ENCODE measurements around the gene DAPK3. TPM values are rescaled to one million over a fixed set of nuclear protein-coding genes. Genes with fewer than 3 reads are reported as not detected.
"Not testable (repeated sequence)": the region's sequence is repeated elsewhere in the genome, so short reads cannot be mapped to it uniquely, and the experiment has no call there.

Gene DAPK3
- total RNA-seq, 1 experiment from 2014 or later, result 58.6 TPM

DNA sequence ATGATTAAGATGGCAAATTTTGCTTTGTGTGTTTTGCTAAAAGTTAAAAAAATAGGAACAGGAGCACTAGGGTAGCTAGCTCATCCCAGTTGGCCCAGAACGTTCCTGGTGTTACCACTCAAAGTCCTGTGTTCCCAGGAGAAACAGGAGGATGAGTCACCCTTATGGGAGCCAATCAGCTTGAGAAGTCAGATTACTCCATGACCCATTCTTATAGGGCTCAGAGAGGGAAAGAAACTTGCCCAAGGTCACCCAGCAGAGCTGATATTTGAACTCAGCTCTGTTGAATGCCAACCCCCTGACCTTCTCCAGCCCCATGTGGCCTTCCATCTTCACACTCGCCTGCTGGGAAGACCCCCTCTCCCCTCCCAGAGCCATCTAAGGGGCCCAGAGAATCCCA, 25.1 kb downstream of the DAPK3 start:
- H3K36me3 Mint-ChIP-seq (ENCODE audit: insufficient read depth, unreplicated experiment), result no peaks in the 10 kb centered on the region

DNA sequence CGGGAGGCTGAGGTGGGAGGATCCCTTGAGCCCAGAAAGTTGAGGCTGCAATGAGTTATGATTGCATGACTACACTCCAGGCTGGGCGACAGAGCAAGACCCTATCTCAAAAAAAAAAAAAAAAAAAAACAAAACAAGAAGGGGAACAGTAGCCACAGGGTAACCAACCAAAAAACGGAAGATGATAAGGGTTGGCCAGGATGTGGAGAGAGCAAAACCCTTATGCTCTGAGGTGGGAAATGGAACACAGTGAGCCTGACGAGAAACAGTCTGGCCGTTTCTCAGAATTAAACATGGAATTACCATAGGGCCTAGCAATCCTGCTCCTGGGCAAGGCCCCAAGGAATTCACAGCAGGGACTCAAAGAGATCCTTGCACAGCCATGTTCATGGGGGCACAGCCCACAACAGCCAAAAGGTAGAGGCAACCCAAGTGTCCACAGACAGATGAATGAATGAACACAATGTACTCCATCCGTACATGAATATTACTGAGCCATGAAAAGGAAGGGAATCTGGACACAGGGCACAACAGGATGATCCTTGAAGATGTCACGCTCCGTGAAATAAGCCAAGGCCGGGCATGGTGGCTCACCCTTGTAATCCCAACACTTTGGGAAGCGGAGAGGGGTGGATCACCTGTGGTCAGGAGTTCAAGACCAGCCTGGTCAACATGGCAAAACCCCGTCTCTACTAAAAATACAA, 26.7 kb downstream of the DAPK3 start:
- DNase-seq, result no peak
- Histone ChIP-seq H3K36me3 (ENCODE audit: control insufficient read depth, insufficient read depth, low read length) (no peaks in the 10 kb centered on the region), H3K9me3 (no peaks in the 10 kb centered on the region), H3K4me1 (no peaks in the 10 kb centered on the region), H3K27me3 (replicated peaks; ENCODE audit: control insufficient read depth, insufficient read depth, low read length) (no peaks in the 10 kb centered on the region), H3K4me3 (ENCODE audit: low read depth, low read length) (no peak overlapping the region)
- BruUV-seq (replicated peaks), result no TSS peak
- no peak overlapping the region for H3K4me3 Mint-ChIP-seq (ENCODE audit: unreplicated experiment)
- ChIA-PET POLR2A (interaction anchor here (0.6 kb wide), 1 partner anchor 15 kb away, joined by 3 read pairs; no protein-coding TSS in a partner anchor), CTCF (no interaction called here)
- H3K4me1 Mint-ChIP-seq (ENCODE audit: low read depth, unreplicated experiment), result no peaks in the 10 kb centered on the region
- intact Hi-C loops (cut with micrococcal nuclease; ENCODE audit: unreplicated experiment), result no loop called here
- H3K27ac Mint-ChIP-seq (ENCODE audit: unreplicated experiment), result no peak overlapping the region
- H3K36me3 Mint-ChIP-seq (ENCODE audit: insufficient read depth, unreplicated experiment), result no peaks in the 10 kb centered on the region
- TF ChIP-seq, protein P1, sequence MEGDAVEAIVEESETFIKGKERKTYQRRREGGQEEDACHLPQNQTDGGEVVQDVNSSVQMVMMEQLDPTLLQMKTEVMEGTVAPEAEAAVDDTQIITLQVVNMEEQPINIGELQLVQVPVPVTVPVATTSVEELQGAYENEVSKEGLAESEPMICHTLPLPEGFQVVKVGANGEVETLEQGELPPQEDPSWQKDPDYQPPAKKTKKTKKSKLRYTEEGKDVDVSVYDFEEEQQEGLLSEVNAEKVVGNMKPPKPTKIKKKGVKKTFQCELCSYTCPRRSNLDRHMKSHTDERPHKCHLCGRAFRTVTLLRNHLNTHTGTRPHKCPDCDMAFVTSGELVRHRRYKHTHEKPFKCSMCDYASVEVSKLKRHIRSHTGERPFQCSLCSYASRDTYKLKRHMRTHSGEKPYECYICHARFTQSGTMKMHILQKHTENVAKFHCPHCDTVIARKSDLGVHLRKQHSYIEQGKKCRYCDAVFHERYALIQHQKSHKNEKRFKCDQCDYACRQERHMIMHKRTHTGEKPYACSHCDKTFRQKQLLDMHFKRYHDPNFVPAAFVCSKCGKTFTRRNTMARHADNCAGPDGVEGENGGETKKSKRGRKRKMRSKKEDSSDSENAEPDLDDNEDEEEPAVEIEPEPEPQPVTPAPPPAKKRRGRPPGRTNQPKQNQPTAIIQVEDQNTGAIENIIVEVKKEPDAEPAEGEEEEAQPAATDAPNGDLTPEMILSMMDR (IDR thresholded peaks at IDR 0.05; ENCODE audit: insufficient read depth in 1 of 2, low read depth in 1 of 2, low read length in 1 of 2, severe bottlenecking in 1 of 2, unreplicated experiment in 1 of 2), result no peak
- no peaks in the 10 kb centered on the region for H3K9me3 Mint-ChIP-seq (ENCODE audit: unreplicated experiment)
- no peaks in the 10 kb centered on the region for H3K27me3 Mint-ChIP-seq (ENCODE audit: insufficient read depth, unreplicated experiment)

More for the DNA sequence above, 25.1 kb downstream of the DAPK3 start:
- no peaks in the 10 kb centered on the region for H3K4me1 ChIP-seq
- H3K27me3 ChIP-seq (replicated peaks; ENCODE audit: control insufficient read depth, insufficient read depth, low read length), result no peaks in the 10 kb centered on the region
- ChIA-PET POLR2A (no interaction called here), CTCF (no interaction called here)
- H3K9me3 ChIP-seq, result no peaks in the 10 kb centered on the region
- H3K36me3 ChIP-seq (ENCODE audit: control insufficient read depth, insufficient read depth, low read length), result no peaks in the 10 kb centered on the region
- TF ChIP-seq, protein P1 (IDR thresholded peaks at IDR 0.05; ENCODE audit: insufficient read depth in 1 of 2, low read depth in 1 of 2, low read length in 1 of 2, severe bottlenecking in 1 of 2, unreplicated experiment in 1 of 2), result no peak
- DNase-seq, result no peak
- Mint-ChIP-seq H3K4me3 (ENCODE audit: unreplicated experiment) (no peak overlapping the region), H3K27me3 (ENCODE audit: insufficient read depth, unreplicated experiment) (no peaks in the 10 kb centered on the region), H3K27ac (ENCODE audit: unreplicated experiment) (no peak overlapping the region), H3K9me3 (ENCODE audit: unreplicated experiment) (no peaks in the 10 kb centered on the region), H3K4me1 (ENCODE audit: low read depth, unreplicated experiment) (no peaks in the 10 kb centered on the region)
- BruUV-seq (replicated peaks), result no TSS peak
- H3K4me3 ChIP-seq (ENCODE audit: low read depth, low read length), result no peak overlapping the region
- intact Hi-C loops (cut with micrococcal nuclease; ENCODE audit: unreplicated experiment), result no loop called here

DNA sequence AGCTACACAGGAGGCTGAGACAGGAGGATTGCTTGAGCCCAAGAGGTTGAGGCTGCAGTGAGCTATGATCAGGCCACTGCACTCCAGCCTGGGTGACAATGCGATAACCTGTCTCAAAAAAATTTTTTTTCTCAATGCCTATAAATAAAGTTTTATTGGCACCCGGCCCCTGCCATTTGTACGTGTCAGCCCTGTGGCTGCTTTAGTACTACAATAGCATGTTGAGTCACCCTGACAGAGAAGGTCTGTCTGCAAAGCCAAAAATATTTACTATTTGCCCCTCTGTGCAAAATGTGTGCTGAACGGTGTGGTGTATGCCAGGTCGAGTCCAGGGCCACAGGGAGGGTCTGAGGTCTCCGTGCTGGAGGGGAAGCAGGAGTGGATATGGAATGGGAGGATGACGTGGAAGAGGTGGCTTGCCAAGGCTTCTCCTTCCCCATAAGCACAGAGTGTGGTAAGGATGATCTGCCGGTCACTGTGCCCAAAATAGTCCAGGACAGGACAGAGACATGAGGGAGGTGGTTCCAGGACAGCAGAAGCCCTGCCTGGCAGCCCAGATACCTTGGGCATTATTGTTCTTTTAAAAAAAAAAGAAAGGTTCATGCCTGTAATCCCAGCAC, 28.0 kb downstream of the DAPK3 start:
- Mint-ChIP-seq H3K27ac (ENCODE audit: unreplicated experiment) (no peak overlapping the region), H3K4me1 (ENCODE audit: low read depth, unreplicated experiment) (no peaks in the 10 kb centered on the region), H3K4me3 (ENCODE audit: unreplicated experiment) (no peak overlapping the region), H3K9me3 (ENCODE audit: unreplicated experiment) (no peaks in the 10 kb centered on the region), H3K27me3 (ENCODE audit: insufficient read depth, unreplicated experiment) (no peaks in the 10 kb centered on the region), H3K36me3 (ENCODE audit: insufficient read depth, unreplicated experiment) (no peaks in the 10 kb centered on the region)
- TF ChIP-seq, protein P1 (IDR thresholded peaks at IDR 0.05; ENCODE audit: insufficient read depth in 1 of 2, low read depth in 1 of 2, low read length in 1 of 2, severe bottlenecking in 1 of 2, unreplicated experiment in 1 of 2), result no peak
- H3K4me1 ChIP-seq, result no peaks in the 10 kb centered on the region
- no peaks in the 10 kb centered on the region for H3K27me3 ChIP-seq (replicated peaks; ENCODE audit: control insufficient read depth, insufficient read depth, low read length)
- intact Hi-C loops (cut with micrococcal nuclease; ENCODE audit: unreplicated experiment), result no loop called here
- POLR2A ChIA-PET, result no interaction called here
- H3K9me3 ChIP-seq, result no peaks in the 10 kb centered on the region
- no peak overlapping the region for H3K4me3 ChIP-seq (ENCODE audit: low read depth, low read length)
- CTCF ChIA-PET, result no interaction called here
- DNase-seq, result no peak
- H3K36me3 ChIP-seq (ENCODE audit: control insufficient read depth, insufficient read depth, low read length), result no peaks in the 10 kb centered on the region
- no TSS peak for BruUV-seq (replicated peaks)

DNA sequence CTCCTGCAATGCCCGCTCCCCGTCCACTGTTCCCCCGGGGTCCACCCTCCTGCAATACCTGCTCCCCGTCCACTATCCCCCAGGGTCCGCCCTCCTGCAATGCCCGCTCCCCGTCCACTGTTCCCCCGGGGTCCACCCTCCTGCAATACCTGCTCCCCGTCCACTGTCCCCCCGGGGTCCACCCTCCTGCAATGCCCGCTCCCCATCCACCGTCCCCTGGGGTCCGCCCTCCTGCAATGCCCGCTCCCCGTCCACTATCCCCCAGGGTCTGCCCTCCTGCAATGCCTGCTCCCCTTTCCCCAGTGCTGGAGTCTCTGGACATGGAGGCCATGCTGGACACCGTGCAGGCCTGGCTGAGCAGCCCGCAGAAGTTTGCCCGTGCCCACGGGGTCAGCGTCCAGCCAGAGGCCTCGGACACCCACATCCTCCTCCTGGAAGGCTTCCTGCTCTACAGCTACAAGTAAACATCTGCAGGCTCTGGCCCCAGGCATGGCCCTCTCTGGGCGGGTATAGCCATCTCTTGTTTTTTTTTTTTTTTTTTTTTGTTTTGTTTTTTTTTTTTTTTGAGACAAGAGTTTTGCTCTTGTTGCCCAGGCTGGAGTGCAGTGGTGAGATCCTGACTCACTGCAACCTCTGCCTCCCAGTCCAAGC, 32.5 kb downstream of the DAPK3 start:
- BruUV-seq (replicated peaks); POLR2A ChIA-PET; DNase-seq; H3K4me1 Mint-ChIP-seq (ENCODE audit: low read depth, unreplicated experiment); H3K4me3 Mint-ChIP-seq (ENCODE audit: unreplicated experiment); H3K27ac Mint-ChIP-seq (ENCODE audit: unreplicated experiment); CTCF ChIA-PET; H3K9me3 Mint-ChIP-seq (ENCODE audit: unreplicated experiment); H3K4me3 ChIP-seq (ENCODE audit: low read depth, low read length); H3K4me1 ChIP-seq; H3K27me3 ChIP-seq (replicated peaks; ENCODE audit: control insufficient read depth, insufficient read depth, low read length); H3K36me3 ChIP-seq (ENCODE audit: control insufficient read depth, insufficient read depth, low read length); H3K27me3 Mint-ChIP-seq (ENCODE audit: insufficient read depth, unreplicated experiment); intact Hi-C loops (cut with micrococcal nuclease; ENCODE audit: unreplicated experiment); H3K36me3 Mint-ChIP-seq (ENCODE audit: insufficient read depth, unreplicated experiment); H3K9me3 ChIP-seq: not testable (repeated sequence)

Data from Caco-2 (cell line).